Stimulated activated CD8-positive, alpha-beta memory T cell treated with anti-CD3 and anti-CD28 coated beads, Interleukin-2, amount 100 ng/mL, for 48 hours (primary cell): ENCODE data around the gene KRTAP2-2.
"Not testable (repeated sequence)": the region's sequence is repeated elsewhere in the genome, so short reads cannot be mapped to it uniquely, and the experiment has no call there.

Experiments used
- DNase-seq, 2 donors: peaks; one replicate each; pipeline ENCODE4 v3.0.0-alpha.2; 2020; ENCODE audit warnings: low read depth in 2 of 2

KRTAP2-2 gene

GRCh38 chr17:41064301-41064700 is 9.3 kb upstream of the KRTAP2-2 start:
- no peak for DNase-seq

- DNase-seq = no peak
Observed at GRCh38 chr17:41063449-41063848, 8.4 kb upstream of the KRTAP2-2 start.

- DNase-seq = no peak
Observed at GRCh38 chr17:41061964-41062363, 6.9 kb upstream of the KRTAP2-2 start.

GRCh38 chr17:41060052-41060604 is 5.1 kb upstream of the KRTAP2-2 start, which contains the start of gene KRTAP2-3:
Gene KRTAP2-3, minus strand, starts transcription at chr17:41060114. Its CDS starts 64 bp downstream, at chr17:41060050.
- DNase-seq = no peak

- DNase-seq = not testable (repeated sequence)
Observed at GRCh38 chr17:41059276-41060051, 4.4 kb upstream of the KRTAP2-2 start.

GRCh38 chr17:41058741-41059140 is 3.7 kb upstream of the KRTAP2-2 start:
- DNase-seq = no peak

GRCh38 chr17:41057547-41057946 is 2.5 kb upstream of the KRTAP2-2 start:
- no peak for DNase-seq

GRCh38 chr17:41054556-41054955 is 474 bp downstream of the KRTAP2-2 start:
- DNase-seq = not testable (repeated sequence)

- DNase-seq = no peak
Observed at GRCh38 chr17:41054025-41054424, 1.0 kb downstream of the KRTAP2-2 start.

GRCh38 chr17:41052566-41052965 is 2.5 kb downstream of the KRTAP2-2 start:
- DNase-seq = no peak

GRCh38 chr17:41049110-41049509 is 5.9 kb downstream of the KRTAP2-2 start:
- DNase-seq = no peak

GRCh38 chr17:41048441-41048840 is 6.6 kb downstream of the KRTAP2-2 start:
- no peak for DNase-seq

GRCh38 chr17:41046735-41047465 is 8.1 kb downstream of the KRTAP2-2 start, which contains the start of gene KRTAP2-1:
Gene KRTAP2-1, minus strand, starts transcription at chr17:41047316. Its CDS starts 49 bp downstream, at chr17:41047267.
- not testable (repeated sequence) for DNase-seq

- DNase-seq = no peak
Observed at GRCh38 chr17:41042953-41043352, 12.1 kb downstream of the KRTAP2-2 start.

- DNase-seq = not testable (repeated sequence)
Observed at GRCh38 chr17:41040783-41041571, 14.1 kb downstream of the KRTAP2-2 start, which contains the start of gene KRTAP1-1. Gene KRTAP1-1, minus strand, starts transcription at chr17:41041450. Its CDS starts 53 bp downstream, at chr17:41041397.

GRCh38 chr17:41037853-41038350 is 17.1 kb downstream of the KRTAP2-2 start:
- DNase-seq = no peak

- not testable (repeated sequence) for DNase-seq
Observed at GRCh38 chr17:41034346-41034935, 20.6 kb downstream of the KRTAP2-2 start, which contains the start of gene KRTAP1-3. Gene KRTAP1-3, minus strand, starts transcription at chr17:41034874. Its CDS starts 53 bp downstream, at chr17:41034821.

GRCh38 chr17:41029633-41030245 is 25.3 kb downstream of the KRTAP2-2 start, which contains the start of gene KRTAP1-4:
Gene KRTAP1-4, minus strand, starts transcription at chr17:41030195. Its CDS starts 117 bp downstream, at chr17:41030078.
- DNase-seq = no peak

- DNase-seq = no peak
Observed at GRCh38 chr17:41026715-41027471, 28.1 kb downstream of the KRTAP2-2 start, which contains the start of gene KRTAP1-5. Gene KRTAP1-5, minus strand, starts transcription at chr17:41027208. Its CDS starts 53 bp downstream, at chr17:41027155.
